GM12878 (cell line): Measurements from ENCODE around the gene CDH4. TPM values are rescaled to one million over a fixed set of nuclear protein-coding genes. Genes with fewer than 3 reads are reported as not detected.

ENCODE experiments used
- ATAC-seq: fragments of 200-7000 bp; cut with Tn5 transposase; 3 replicates; pipeline ENCODE4 v1.9.1; 2020; ENCODE audit warnings: mild to moderate bottlenecking, moderate library complexity
- BruUV-seq: library from RNA; stranded (reverse); fragments of 400-500 nt; replicated peaks from 2 replicates; lab custom pipeline; 2021; lab: Mats Ljungman, UMichigan
- CTCF ChIA-PET: fragments of 300-600 bp; sonication (Branson Sonifier 250); formaldehyde crosslinking; extraction: SDS; loops from one replicate; lab custom pipeline; 2021; ENCODE audit warnings: inconsistent platforms; lab: Yijun Ruan, JAX
- POLR2A ChIA-PET: fragments of 350-600 bp; formaldehyde crosslinking; extraction: SDS; loops from one replicate; lab custom pipeline; 2021; ENCODE audit warnings: inconsistent platforms; lab: Charles Lee
- RAD21 ChIA-PET: fragments of 300-600 bp; sonication (Branson Sonifier 250); formaldehyde crosslinking; loops from one replicate; lab custom pipeline; 2023; ENCODE audit warnings: antibody characterized with exemption; ENCODE audit not compliant: unreplicated experiment; lab: Charles Lee
- SMC1A ChIA-PET: fragments of 300-600 bp; sonication (Branson Sonifier 250); formaldehyde crosslinking; loops from one replicate; lab custom pipeline; 2023; ENCODE audit not compliant: unreplicated experiment, uncharacterized antibody; lab: Charles Lee
- DNase-seq: peaks from one replicate; pipeline ENCODE4 v3.0.0-alpha.2; 2011; ENCODE audit warnings: low read depth, low spot score
- FAIRE-seq: peaks from 3 replicates; lab custom pipeline; 2011; peaks lifted over from hg19 to GRCh38; lab: Jason Lieb, UNC
- H2AFZ ChIP-seq: 2 replicates; pipeline ENCODE4 v1.6.0; 2011; ENCODE audit warnings: low read depth, low read length, control low read depth; ENCODE audit not compliant: control insufficient read depth
- H3K27ac ChIP-seq: 2 replicates; pipeline ENCODE4 v1.5.1; 2011; ENCODE audit warnings: control low read depth; ENCODE audit not compliant: control insufficient read depth, insufficient read depth
- H3K27me3 ChIP-seq, 2 experiments: replicated peaks in 1 of 2; 2 replicates each; pipeline versions ENCODE4 v1.6.0 to v1.6.1; 2011; ENCODE audit warnings: low read length in 1 of 2; ENCODE audit not compliant: control insufficient read depth in 2 of 2, insufficient read depth in 2 of 2
- H3K36me3 ChIP-seq, 2 experiments: 2 replicates each; pipeline ENCODE4 v1.5.1; 2011; ENCODE audit warnings: low read length in 1 of 2; ENCODE audit not compliant: control insufficient read depth in 2 of 2, insufficient read depth in 2 of 2
- H3K4me1 ChIP-seq: 2 replicates; pipeline ENCODE4 v1.6.1; 2011; ENCODE audit warnings: mild to moderate bottlenecking, low read length, moderate library complexity, mixed read lengths; ENCODE audit not compliant: control insufficient read depth, insufficient read depth
- H3K4me2 ChIP-seq: 2 replicates; pipeline ENCODE4 v1.6.0; 2011; ENCODE audit warnings: control low read depth; ENCODE audit not compliant: control insufficient read depth, insufficient read depth
- H3K4me3 ChIP-seq: fragments of 200-600 bp; sonication (generic); 2 replicates; pipeline ENCODE4 v1.5.1; 2016
- H3K79me2 ChIP-seq: 2 replicates; pipeline ENCODE4 v1.6.0; 2011; ENCODE audit warnings: low read length; ENCODE audit not compliant: control insufficient read depth, insufficient read depth
- H3K9ac ChIP-seq: 2 replicates; pipeline ENCODE4 v1.8.0; 2011; ENCODE audit warnings: low read length, control low read depth, mixed read lengths; ENCODE audit not compliant: control insufficient read depth, insufficient read depth
- H3K9me3 ChIP-seq: replicated peaks from 3 replicates; pipeline ENCODE4 v1.5.1; 2011; ENCODE audit warnings: mild to moderate bottlenecking, low read length; ENCODE audit not compliant: control insufficient read depth, insufficient read depth
- H4K20me1 ChIP-seq: 2 replicates; pipeline ENCODE4 v1.6.0; 2011; ENCODE audit not compliant: control insufficient read depth, insufficient read depth
- ESRRA ChIP-seq: IDR thresholded peaks from 2 replicates; pipeline ENCODE4 v1.6.1; 2012; ENCODE audit warnings: mild to moderate bottlenecking, low read length, improper control_type of control experiment
- HDAC2 ChIP-seq: fragments of 200-600 bp; sonication (generic); IDR thresholded peaks from 2 replicates; pipeline ENCODE4 v1.6.1; 2017
- NR2C2 ChIP-seq: IDR thresholded peaks from 2 replicates; pipeline ENCODE4 v1.6.1; 2011; ENCODE audit warnings: borderline replicate concordance, low read depth; ENCODE audit not compliant: control insufficient read depth, insufficient read length
- PBX3 ChIP-seq: IDR thresholded peaks from 2 replicates; pipeline ENCODE4 v1.6.1; 2011; ENCODE audit warnings: mild to moderate bottlenecking, low read depth, low read length, moderate library complexity; ENCODE audit not compliant: insufficient replicate concordance
- TBL1XR1 ChIP-seq: IDR thresholded peaks from 2 replicates; pipeline ENCODE4 v1.6.1; 2012; ENCODE audit warnings: low read depth, low read length, improper control_type of control experiment
- WGBS: methylation state at CpG from one replicate; pipeline ENCODE4 v1.1.6; 2016; ENCODE audit warnings: low lambda C conversion rate; ENCODE audit not compliant: insufficient replicate concordance, insufficient coverage; ENCODE audit errors: missing lambda C conversion rate; 5-methylcytosine and 5-hydroxymethylcytosine counted together
- in situ Hi-C: fragments of 300-500 bp; cut with MboI; formaldehyde crosslinking; loops from 9 replicates; pipeline ENCODE4 v1.14.3; 2018; ENCODE audit warnings: mixed read lengths
- intact Hi-C: fragments of 100-400 bp; cut with micrococcal nuclease; formaldehyde crosslinking; loops from one replicate; pipeline ENCODE4 v1.14.2; 2022; ENCODE audit not compliant: unreplicated experiment
- polyA plus RNA-seq, 11 experiments: library from polyadenylated mRNA; depleted of rRNA in 4 of 11; unstranded in 6 of 11; stranded (reverse) in 5 of 11; fragments of >200 nt; fragmentation: Nextera tagmentation in 4 of 11; fragmentation: Illumina TruSeq in 1 of 11; extraction: Ambion mirVana in 4 of 11; extraction: Trizol in 1 of 11; gene quantifications; 1 replicate in 1 of 11; 2 replicates in 10 of 11; pipeline versions ENCODE4 v1.2.1 to v1.2.3, GENCODE V29; 2011 to 2016; ENCODE audit warnings: inconsistent platforms in 2 of 11, missing spikeins in 2 of 11, low read depth in 1 of 11
- total RNA-seq, 4 experiments: library from RNA; depleted of rRNA in 3 of 4; stranded (reverse); fragments of >200 nt in 3 of 4; fragmentation: Illumina TruSeq in 1 of 4; extraction: Trizol in 1 of 4; gene quantifications; 2 replicates each; pipeline versions ENCODE4 v1.2.1 to v1.2.3, GENCODE V29; 2013 to 2021
- TF ChIP-seq, protein P1 (sequence below): fragments of 450-650 bp; IDR thresholded peaks from 2 replicates; pipeline ENCODE4 v1.6.1; 2017; ENCODE audit warnings: mild to moderate bottlenecking, moderate library complexity
- TF ChIP-seq, protein P2 (sequence below): fragments of 150-350 bp; IDR thresholded peaks from 2 replicates; pipeline ENCODE4 v1.6.1; 2016; ENCODE audit warnings: low read depth, low read length

Gene CDH4
- total and polyA plus RNA-seq, 10 of the 15 experiments (the other 5 are each of a cell fraction or from before 2014, with no cell fraction given): not detected

DNA sequence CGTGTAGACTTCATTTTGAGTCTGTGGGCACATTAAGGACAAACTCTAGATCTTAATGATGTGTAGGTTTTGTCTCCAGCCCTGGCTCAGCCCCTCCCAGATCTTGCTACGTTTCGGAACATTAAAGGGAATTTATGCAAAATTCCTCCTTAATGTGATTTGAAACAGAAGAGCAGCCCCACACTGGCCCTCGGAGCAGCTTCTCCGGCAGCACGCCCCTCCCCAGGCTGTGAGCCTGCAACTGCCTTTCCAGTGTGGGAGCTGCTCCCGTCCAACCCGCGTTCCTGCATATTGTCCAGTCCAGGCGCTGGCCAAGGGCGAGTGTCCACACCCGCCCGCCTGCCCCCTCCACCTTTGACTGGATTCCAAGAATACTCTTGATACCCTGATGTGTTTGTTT lies 556.4 kb downstream of the CDH4 start (continued):
- TF ChIP-seq, protein P1, sequence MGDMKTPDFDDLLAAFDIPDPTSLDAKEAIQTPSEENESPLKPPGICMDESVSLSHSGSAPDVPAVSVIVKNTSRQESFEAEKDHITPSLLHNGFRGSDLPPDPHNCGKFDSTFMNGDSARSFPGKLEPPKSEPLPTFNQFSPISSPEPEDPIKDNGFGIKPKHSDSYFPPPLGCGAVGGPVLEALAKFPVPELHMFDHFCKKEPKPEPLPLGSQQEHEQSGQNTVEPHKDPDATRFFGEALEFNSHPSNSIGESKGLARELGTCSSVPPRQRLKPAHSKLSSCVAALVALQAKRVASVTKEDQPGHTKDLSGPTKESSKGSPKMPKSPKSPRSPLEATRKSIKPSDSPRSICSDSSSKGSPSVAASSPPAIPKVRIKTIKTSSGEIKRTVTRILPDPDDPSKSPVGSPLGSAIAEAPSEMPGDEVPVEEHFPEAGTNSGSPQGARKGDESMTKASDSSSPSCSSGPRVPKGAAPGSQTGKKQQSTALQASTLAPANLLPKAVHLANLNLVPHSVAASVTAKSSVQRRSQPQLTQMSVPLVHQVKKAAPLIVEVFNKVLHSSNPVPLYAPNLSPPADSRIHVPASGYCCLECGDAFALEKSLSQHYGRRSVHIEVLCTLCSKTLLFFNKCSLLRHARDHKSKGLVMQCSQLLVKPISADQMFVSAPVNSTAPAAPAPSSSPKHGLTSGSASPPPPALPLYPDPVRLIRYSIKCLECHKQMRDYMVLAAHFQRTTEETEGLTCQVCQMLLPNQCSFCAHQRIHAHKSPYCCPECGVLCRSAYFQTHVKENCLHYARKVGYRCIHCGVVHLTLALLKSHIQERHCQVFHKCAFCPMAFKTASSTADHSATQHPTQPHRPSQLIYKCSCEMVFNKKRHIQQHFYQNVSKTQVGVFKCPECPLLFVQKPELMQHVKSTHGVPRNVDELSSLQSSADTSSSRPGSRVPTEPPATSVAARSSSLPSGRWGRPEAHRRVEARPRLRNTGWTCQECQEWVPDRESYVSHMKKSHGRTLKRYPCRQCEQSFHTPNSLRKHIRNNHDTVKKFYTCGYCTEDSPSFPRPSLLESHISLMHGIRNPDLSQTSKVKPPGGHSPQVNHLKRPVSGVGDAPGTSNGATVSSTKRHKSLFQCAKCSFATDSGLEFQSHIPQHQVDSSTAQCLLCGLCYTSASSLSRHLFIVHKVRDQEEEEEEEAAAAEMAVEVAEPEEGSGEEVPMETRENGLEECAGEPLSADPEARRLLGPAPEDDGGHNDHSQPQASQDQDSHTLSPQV: no peak
- TF ChIP-seq, all 136 proteins: peak for 0

DNA sequence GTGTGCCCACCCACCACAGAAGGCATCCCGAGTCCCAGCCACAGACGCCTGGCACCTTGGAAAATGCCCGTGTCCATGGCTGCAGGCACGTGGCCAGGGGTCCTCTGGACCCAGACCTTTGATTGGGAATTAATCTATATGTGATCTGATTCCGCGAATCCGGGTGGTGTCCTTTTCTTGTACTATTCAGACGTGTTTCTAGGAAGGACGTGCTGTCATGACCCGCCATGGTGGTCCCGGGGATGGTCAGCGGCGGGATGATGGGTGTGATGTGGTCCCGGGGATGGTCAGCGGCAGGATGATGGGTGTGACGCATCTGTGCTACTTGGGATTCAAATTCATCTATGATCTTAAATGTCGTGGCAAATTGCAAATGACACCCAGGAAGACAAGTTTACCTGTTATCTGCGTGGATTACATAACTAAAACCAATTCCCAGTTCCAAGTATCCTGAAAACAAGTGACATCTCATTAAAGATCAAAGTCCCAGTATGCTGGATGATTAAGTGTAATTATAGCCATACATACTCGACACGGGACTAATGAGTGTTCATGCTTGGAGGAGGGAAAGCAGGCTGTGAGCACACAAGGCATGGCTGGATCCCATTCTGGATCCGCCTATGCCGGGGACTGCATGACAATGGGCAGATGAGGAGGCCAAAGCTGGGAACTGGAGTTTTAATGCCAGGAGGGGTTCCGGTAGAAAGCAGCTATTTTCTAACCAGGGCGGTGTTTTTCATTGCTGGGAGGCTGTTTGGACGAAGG lies 557.1 kb downstream of the CDH4 start:
- FAIRE-seq: no peak
- BruUV-seq: no TSS peak
- intact Hi-C loops (no loop called here), in situ Hi-C loops (no loop called here)
- ChIA-PET CTCF (no interaction called here), SMC1A (no interaction called here), POLR2A (no interaction called here), RAD21 (no interaction called here)
- no peak for DNase-seq
- no peaks in the 10 kb centered on the region; a peak in 2 of 4 replicates for H3K27me3 ChIP-seq
- H3K79me2 ChIP-seq: no peaks in the 10 kb centered on the region
- no peak overlapping the region for H3K27ac ChIP-seq
- H3K4me3 ChIP-seq: no peak overlapping the region
- no peak overlapping the region for H3K9ac ChIP-seq
- H3K9me3 ChIP-seq: no peaks in the 10 kb centered on the region
- 40% methylated on average over 25 of the region's 25 CpGs for WGBS
- no peak overlapping the region for H3K4me2 ChIP-seq
- ATAC-seq: no peak
- H3K4me1 ChIP-seq: no peaks in the 10 kb centered on the region
- no peaks in the 10 kb centered on the region for H3K36me3 ChIP-seq
- no peaks in the 10 kb centered on the region for H4K20me1 ChIP-seq
- H2AFZ ChIP-seq: no peak overlapping the region
- TF ChIP-seq, protein P1: no peak
- no peak for TF ChIP-seq ESRRA
- no peak for TF ChIP-seq NR2C2
- no peak for TF ChIP-seq PBX3
- TF ChIP-seq HDAC2: no peak
- TF ChIP-seq, protein P2, sequence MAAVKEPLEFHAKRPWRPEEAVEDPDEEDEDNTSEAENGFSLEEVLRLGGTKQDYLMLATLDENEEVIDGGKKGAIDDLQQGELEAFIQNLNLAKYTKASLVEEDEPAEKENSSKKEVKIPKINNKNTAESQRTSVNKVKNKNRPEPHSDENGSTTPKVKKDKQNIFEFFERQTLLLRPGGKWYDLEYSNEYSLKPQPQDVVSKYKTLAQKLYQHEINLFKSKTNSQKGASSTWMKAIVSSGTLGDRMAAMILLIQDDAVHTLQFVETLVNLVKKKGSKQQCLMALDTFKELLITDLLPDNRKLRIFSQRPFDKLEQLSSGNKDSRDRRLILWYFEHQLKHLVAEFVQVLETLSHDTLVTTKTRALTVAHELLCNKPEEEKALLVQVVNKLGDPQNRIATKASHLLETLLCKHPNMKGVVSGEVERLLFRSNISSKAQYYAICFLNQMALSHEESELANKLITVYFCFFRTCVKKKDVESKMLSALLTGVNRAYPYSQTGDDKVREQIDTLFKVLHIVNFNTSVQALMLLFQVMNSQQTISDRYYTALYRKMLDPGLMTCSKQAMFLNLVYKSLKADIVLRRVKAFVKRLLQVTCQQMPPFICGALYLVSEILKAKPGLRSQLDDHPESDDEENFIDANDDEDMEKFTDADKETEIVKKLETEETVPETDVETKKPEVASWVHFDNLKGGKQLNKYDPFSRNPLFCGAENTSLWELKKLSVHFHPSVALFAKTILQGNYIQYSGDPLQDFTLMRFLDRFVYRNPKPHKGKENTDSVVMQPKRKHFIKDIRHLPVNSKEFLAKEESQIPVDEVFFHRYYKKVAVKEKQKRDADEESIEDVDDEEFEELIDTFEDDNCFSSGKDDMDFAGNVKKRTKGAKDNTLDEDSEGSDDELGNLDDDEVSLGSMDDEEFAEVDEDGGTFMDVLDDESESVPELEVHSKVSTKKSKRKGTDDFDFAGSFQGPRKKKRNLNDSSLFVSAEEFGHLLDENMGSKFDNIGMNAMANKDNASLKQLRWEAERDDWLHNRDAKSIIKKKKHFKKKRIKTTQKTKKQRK: no peak
- no peak for TF ChIP-seq TBL1XR1
